Lower leg skin (tissue), 4 donors: ENCODE data around the gene SLC25A40. TPM values are rescaled to one million over a fixed set of nuclear protein-coding genes. Genes with fewer than 3 reads are reported as not detected.

Source experiments
- DNase-seq, 2 donors: peaks; one replicate each; pipeline ENCODE4 v3.0.0-alpha.2; 2019; ENCODE audit warnings: low spot score in 2 of 2
- H3K4me3 ChIP-seq: fragments of 200-600 bp; sonication (generic); 2 replicates; pipeline ENCODE4 v1.5.1; 2017; ENCODE audit warnings: mild to moderate bottlenecking, low read depth; ENCODE audit not compliant: poor library complexity, severe bottlenecking
- POLR2A ChIP-seq, 2 donors: fragments of 450-650 bp; IDR thresholded peaks; one replicate each; pipeline ENCODE4 v1.6.1; 2016 to 2017; ENCODE audit warnings: antibody characterized with exemption in 2 of 2, mild to moderate bottlenecking in 1 of 2, moderate library complexity in 1 of 2
- WGBS, 2 donors: methylation state at CpG; one replicate each; pipeline ENCODE4 v1.1.5; 2018; 5-methylcytosine and 5-hydroxymethylcytosine counted together
- intact Hi-C: fragments of 100-400 bp; cut with DNase I; formaldehyde crosslinking; loops from one replicate; pipeline ENCODE4 v1.15.0; 2023; ENCODE audit warnings: low total_unique reads
- total RNA-seq, 4 donors: library from RNA; depleted of rRNA; stranded (reverse); fragments of >200 nt; gene quantifications; one replicate each; pipeline ENCODE4 v1.1.0, GENCODE V29; 2016
- TF ChIP-seq, protein P1 (sequence below), 3 donors: fragments of 450-650 bp; IDR thresholded peaks; one replicate each; pipeline ENCODE4 v1.5.1; 2016; ENCODE audit warnings: antibody characterized with exemption in 3 of 3, mild to moderate bottlenecking in 3 of 3, moderate library complexity in 2 of 3

Gene SLC25A40
- total RNA-seq, 4 donors from 2014 or later: 13.6 to 37.2 (median 25.0) TPM

DNA sequence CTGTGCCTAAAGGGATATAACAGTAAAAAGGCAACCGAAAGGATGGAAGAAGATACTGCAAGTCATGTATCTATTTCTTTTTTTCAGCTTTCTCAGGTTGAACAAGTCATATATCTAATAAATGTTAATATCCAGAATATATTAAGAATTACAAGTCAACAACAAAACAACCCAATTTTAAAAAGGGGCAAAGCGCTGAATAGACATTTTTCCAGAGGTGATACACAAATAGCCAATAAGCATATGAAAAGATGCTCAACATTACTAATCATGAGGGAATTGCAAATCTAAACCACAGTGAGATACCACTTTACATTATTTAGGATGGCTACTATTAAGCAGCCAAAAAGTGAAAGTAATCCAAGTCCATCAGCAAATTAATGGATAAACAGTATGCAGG lies 23.1 kb upstream of the SLC25A40 start:
- H3K4me3 ChIP-seq: no peak overlapping the region
- intact Hi-C loops: no loop called here
- no peak for TF ChIP-seq POLR2A (IDR thresholded peaks at IDR 0.05)
- TF ChIP-seq, protein P1, sequence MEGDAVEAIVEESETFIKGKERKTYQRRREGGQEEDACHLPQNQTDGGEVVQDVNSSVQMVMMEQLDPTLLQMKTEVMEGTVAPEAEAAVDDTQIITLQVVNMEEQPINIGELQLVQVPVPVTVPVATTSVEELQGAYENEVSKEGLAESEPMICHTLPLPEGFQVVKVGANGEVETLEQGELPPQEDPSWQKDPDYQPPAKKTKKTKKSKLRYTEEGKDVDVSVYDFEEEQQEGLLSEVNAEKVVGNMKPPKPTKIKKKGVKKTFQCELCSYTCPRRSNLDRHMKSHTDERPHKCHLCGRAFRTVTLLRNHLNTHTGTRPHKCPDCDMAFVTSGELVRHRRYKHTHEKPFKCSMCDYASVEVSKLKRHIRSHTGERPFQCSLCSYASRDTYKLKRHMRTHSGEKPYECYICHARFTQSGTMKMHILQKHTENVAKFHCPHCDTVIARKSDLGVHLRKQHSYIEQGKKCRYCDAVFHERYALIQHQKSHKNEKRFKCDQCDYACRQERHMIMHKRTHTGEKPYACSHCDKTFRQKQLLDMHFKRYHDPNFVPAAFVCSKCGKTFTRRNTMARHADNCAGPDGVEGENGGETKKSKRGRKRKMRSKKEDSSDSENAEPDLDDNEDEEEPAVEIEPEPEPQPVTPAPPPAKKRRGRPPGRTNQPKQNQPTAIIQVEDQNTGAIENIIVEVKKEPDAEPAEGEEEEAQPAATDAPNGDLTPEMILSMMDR (IDR thresholded peaks at IDR 0.05): no peak
- 97 to 98% methylated on average over 2 of the region's 2 CpGs for WGBS, 2 donors
- DNase-seq: no peak

DNA sequence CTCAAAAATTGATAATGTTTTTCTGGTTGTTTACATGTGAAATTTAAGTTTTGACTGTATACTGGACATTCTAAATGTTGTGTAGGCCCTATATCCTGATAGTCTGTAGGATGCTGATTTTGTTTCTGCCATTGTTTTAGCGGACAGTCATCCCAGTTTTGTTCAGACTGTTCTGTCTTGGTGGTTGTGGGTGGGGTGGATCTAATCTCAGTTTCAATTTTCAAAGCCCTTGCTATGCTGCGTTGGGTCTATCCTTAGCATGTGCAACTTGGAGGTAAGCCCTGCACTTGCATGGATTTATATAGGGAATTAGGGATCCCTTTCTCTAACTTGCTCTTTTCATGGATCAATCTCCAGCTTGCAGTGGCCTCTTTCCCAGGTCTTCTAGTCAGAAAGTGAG lies 19.2 kb upstream of the SLC25A40 start:
- TF ChIP-seq POLR2A (IDR thresholded peaks at IDR 0.05): no peak
- TF ChIP-seq, protein P1 (IDR thresholded peaks at IDR 0.05): no peak
- WGBS, 2 donors: 91 to 95% methylated on average over 2 of the region's 2 CpGs
- intact Hi-C loops: no loop called here
- no peak for DNase-seq
- H3K4me3 ChIP-seq: no peak overlapping the region

DNA sequence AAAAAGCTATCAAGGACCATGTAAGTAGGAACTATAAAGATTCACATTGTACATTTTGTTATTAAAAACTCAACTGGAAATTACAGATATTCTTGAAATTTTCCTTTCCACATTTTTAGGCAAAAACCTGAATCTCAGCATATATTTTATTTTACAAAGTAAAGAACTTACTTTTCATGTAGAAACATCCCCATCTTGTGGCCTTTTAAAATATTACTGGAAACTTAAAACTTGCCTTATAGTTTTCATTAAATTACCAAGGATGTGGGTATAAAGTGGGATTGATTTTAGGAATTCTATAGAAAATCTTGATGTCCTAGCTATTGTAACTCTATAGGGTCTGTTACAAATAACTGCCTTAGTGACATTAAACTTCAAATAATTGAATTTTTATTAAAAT lies 10.7 kb upstream of the SLC25A40 start:
- DNase-seq: no peak
- intact Hi-C loops: no loop called here
- TF ChIP-seq POLR2A (IDR thresholded peaks at IDR 0.05): no peak
- TF ChIP-seq, protein P1 (IDR thresholded peaks at IDR 0.05): no peak
- H3K4me3 ChIP-seq: no peak overlapping the region

DNA sequence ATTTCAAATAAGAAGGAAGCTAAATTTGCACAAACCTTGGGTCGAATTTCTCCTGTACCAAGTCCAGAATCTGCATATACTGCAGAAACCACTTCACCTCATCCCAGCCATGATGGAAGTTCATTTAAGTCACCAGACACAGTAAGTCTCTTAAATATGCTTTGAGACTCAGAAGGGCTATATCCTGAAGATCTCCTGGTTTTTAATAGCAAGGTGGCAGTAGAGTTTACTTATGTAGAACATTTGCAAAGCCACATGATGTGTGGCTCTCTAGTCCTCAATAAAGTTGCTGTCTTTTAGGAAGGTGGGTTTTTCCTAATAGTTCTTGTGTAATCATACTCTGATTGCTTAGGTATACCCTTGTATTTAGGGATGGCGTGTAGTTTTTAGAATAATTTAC lies 8.9 kb upstream of the SLC25A40 start:
- H3K4me3 ChIP-seq: no peak overlapping the region
- WGBS, 2 donors: 89 to 96% methylated on average over 2 of the region's 2 CpGs
- intact Hi-C loops: no loop called here
- no peak for DNase-seq
- TF ChIP-seq, protein P1 (IDR thresholded peaks at IDR 0.05): no peak
- TF ChIP-seq POLR2A (IDR thresholded peaks at IDR 0.05): no peak

DNA sequence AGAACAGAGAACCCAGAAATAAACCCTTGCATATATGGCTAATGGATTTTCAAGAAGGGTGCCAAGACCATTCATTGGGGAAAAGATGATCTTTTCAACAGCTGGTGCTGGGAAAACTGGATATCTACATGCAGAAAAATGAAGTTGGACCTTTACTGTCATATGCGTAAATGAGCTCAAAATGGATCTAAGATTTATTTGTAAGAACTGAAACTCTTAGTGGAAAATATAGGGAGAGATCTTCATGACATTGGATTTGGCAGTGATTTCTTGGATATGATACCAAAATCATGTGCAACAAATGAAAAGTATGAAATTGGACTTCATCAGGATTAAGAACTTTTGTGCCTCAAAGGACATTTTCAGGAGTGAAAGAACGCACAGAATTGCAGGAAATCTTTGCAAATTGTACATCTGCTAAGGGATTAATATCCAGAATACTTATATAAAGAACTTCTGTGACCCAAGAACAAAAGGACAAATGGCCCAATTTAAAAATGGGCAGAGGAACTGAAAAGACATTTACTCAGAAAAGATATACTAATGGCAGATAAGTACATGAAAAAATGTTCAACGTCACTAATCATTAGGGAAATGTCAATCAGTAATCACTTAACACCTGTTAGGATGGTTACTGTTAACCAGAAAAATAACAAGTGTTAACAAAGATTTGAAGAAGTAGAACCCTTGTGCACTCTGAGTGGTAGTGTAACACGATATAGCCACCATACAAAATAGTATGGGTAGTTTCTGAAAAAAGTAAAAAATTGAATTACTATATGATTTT lies 6.2 kb upstream of the SLC25A40 start:
- DNase-seq: no peak
- 91 to 94% methylated on average over 4 of the region's 4 CpGs for WGBS, 2 donors
- H3K4me3 ChIP-seq: no peak overlapping the region
- intact Hi-C loops: no loop called here
- TF ChIP-seq, protein P1 (IDR thresholded peaks at IDR 0.05): no peak
- no peak for TF ChIP-seq POLR2A (IDR thresholded peaks at IDR 0.05)
